Measurements from ENCODE around the gene FOCAD.

FOCAD gene

DNA sequence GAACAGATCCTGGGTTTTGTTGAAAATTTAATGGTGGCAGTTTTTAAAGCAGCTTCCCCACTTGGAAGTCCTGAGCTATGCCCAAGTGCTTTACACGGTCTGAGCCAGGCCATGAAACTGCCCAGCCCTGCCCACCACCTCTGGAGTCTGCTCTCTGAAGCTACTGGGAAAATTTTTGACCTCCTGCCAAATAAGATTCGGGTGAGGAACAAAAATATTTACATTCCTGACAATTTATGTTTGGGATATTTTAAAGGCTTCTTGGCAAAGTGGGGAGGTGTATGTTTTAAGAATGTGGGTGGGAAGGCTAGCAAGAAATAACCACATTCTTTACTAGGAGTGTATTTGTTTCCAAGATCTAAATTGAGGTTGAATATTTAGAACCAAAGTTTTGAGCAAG, 297.4 kb downstream of the FOCAD start:
- no peak for DNase-seq

DNA sequence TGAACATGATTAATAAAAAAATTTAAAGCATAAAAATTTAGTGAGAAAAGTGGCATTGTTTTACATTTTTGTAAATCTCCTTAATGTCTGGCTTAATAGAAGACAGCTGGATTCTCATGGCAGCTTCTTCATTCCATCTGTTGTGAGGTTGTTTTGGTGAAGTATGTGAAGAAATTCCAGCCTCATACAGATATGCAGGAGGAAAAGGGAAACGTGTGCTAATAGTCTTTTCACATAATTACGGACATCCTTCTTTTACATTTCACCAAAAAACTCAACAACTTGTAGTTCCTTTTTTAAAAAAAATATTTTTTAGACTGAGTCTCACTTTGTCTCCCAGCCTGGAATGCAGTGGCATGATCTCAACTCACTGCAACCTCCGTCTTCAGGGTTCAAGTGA, 300.4 kb downstream of the FOCAD start:
- DNase-seq: no peak

DNA sequence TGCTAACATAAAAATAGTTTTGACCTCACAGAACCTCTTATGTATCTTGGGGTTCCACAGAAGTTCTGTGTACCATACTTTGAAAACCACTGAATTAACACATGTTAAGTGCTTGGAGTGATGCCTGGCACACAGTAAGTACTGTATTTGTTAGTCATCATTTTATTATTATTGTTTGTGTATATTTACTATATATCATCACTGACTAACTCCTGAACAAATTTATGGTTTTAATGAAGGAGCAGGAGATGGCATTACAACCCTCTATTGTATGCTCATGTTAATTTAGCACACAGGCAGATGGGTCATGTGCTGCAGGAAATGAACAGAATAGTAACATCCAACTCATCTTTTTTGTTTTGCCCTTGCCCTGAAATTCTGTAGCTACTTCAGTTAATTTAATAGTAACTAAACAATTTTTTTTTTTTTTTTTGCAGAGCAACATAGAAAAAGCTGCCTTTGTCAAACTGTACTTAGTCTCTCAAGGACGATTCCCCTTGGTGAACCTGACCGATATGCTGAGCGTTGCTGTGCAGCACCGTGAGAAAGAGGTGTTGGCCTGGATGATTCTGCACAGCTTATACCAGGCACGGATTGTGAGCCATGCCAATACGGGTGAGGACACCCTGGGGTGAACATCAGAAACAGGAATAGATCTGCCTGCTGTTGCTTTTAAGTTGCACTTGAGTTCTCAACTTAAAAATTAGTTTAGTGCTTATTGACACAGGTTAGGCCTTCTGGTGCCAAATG, 302.0 kb downstream of the FOCAD start:
- no peak for DNase-seq

DNA sequence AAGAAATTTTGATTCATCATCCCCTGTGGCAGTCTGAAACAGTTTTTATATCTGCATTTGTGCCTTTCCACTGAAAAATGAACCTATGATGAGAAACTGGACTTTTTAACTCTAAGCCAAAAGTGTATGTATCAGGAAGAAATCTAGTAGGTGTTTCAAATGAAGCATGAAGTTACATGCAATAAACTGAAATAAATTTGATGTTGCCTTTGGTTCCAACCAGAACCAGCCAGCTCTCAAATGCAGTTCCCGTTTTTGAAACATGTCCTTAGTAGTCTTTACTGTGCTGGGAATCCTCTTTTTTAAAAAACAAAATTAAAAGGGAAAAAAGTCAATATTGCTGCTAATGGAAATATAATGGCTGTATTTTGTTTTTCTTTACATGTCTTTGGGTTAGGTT, 303.5 kb downstream of the FOCAD start:
- DNase-seq: no peak

DNA sequence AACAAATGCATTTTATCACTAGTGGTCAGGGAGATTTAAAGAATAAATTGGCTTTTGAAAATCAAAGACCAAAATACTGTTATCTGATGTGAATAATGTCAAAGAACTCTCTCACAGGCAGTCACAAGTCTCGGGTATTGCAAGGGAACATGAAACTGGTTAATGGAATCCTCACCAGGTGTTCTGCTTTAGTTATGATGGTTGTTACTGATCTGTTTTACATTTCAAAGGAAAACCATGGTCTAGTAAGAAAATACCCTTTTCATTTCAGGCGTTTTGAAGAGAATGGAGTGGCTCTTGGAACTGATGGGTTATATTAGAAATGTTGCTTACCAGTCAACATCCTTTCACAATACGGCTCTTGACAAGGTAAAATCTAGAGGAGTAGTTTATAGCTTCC, 304.0 kb downstream of the FOCAD start:
- DNase-seq: no peak

DNA sequence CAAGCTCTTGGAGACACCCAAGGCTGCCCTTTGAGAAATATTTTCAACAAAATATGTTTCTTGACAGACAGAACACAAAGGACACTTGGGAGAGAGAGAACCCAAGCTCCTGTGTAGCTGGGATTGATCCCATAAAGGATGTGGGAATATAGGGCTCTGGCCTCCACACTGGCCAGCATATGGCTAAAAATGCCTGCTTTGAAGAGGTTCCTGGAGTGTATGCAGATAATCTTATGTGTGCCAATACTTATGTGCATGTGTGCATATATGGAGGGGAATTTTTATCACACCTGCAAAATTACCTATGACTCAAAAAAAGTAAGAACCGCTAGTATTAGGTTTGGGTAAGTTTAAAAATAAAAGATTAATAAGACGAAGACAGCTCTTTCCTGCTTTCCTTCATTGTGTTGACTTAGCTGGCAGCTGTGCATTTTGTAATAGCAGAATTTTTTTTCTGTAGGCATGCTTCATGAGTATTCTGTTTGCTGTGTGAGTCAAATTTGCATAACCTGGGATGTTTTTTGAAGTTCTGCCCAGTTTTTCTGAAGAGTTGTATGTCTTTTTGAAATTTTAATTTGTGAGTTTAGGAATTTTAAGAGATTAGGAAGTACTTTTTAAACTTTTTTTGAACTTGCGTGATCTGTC, 304.7 kb downstream of the FOCAD start:
- no peak for DNase-seq

DNA sequence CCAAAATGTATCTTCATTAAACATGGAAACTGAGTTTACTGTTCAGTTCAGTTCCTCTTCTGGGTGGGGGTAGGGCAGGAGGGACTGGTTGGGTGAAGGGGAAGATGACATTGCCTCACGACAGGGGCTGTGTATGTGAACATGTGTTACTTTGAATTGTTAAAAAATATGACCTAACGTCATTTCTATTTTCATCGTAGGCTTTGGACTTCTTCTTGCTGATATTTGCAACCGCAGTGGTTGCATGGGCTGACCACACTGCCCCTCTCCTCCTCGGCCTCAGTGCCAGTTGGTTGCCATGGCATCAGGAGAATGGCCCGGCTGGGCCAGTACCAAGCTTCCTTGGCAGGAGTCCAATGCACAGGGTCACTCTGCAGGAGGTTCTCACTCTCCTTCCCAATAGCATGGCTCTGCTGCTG, 305.9 kb downstream of the FOCAD start:
- no peak for DNase-seq

DNA sequence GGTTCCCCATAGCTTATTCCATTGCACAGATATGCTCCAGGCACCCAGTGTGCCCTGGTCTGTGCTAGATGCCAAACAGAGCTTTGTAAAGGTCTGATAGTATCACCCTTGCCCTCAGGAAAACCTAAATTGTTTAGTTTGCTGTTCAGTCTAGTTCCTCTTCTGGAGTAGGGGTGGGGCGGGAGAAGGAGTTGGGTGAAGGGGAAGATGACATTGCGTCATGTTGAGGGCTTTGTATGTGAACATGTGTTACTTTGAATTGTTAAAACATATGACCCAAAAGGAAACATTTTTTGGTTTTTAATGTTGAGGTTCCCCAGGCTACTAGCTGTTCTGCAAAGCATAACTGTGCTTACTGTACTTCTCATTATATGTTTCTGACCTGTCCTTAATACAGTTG, 306.8 kb downstream of the FOCAD start:
- no peak for DNase-seq

DNA sequence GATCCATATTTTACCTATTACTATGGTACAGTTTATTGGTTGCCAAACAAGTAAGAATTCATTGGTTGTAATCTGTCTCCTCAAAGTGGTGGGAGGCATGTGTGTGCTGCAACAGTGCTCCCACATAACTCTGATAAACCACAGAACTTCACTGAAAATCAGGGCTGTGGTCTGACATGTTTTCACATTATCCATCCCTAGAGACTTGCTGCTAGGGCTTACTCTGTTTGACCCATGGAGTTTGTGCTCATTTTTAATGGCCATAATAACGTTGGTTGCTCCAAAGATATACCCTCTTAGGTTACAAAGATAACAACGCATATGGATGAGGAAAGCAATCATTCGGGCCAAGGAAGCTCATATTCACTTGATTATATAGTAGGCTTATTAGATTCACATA, 310.4 kb downstream of the FOCAD start:
- no peak for DNase-seq

DNA sequence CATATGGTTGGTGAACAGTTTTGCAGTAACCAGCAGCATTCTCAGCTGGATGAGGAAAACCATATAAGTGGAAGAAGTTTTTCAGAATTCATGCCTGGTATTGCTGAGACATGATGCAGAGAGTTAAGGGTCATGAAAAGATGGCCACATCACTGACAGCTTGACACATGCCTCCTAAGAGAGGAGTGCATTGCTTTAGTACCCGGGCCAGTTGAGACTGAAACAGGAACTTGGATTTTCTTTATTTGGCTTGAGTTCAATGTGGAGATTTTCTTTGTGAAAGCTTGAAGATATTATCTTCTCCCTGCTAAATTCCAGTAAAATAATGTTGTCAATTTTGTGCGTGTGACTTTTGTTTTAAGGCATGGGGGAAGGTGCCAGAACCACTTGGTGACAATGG, 311.6 kb downstream of the FOCAD start:
- no peak for DNase-seq

DNA sequence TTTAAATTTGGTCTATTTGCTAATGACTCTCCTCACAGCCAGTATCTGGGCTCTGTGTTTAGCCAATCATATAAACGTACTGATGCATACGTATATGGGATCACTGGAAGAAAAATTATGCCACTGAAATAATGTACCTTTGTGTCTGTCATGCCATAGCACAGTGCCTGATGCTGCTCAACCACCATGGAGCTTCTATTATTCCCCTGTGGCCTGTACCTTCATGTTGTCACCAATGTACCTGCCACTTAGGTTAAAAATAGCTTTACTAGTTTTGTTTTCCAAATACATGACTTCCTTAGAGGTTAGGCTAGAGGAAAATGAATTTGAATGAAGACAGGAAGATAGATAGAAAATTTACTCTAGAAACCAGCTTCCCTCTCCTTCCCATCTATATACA, 312.8 kb downstream of the FOCAD start:
- DNase-seq: no peak

DNA sequence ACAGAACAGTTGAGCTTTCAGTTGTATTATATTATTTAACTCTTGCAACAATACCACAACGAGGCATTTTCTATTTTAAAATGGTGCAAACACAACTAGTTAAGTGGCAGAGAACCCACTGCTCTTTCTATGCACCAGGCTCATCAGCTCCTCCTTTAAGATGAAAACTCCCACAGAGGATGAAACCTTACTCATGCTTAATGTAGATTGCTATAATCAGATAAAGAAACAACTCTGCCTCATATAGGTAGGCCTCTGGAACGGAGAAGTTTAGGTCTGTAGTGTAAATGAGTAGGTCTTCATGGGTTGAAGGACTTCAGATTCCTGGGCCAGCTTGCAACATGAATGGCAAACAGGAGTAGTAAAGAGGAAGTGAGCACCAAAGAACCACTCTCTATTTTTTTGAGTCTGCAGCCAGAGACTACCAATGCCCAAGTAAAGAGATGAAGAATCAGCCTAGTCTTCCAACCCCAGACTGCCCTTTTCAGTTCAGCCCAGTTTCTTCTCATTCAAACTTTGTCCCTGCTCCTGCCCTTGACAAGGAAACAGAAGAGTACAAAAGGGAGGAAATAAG, 313.5 kb downstream of the FOCAD start:
- DNase-seq: no peak

DNA sequence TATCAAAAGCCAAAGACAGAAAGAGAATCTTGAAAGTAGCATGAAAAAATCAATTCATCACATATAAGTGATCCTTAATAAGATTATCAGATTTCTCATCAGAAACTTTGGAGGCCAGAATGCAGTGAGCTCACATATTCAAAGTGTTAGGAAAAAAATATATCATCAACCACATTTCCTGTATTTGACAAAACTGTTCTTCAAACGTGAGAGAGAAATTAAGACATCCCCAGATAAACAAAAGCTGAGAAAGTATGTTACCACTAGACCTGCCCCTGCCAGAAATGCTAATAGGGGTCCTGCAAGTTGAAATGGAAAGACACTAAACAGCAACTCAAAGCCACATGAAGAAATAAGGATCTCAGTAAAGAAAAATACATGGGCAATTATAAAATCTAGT, 317.5 kb downstream of the FOCAD start:
- DNase-seq: no peak

DNA sequence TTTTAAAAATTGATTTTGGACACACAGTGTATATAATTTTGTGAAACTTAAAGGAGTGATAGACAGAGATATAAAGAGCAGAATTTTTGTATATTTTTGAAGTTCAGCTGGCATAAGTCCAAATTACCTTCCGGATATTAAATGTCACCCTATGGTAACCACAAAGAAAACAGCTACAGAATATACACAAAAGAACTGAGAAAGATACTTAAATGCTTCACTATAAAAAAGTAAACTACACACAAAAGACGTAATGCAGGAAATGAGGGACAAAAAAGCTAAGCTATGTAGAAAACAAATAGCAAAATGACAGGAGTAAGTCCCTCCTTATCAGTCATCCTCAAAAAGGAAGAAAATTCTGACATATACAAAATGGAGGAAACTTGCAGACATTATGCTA, 318.0 kb downstream of the FOCAD start:
- DNase-seq: no peak

DNA sequence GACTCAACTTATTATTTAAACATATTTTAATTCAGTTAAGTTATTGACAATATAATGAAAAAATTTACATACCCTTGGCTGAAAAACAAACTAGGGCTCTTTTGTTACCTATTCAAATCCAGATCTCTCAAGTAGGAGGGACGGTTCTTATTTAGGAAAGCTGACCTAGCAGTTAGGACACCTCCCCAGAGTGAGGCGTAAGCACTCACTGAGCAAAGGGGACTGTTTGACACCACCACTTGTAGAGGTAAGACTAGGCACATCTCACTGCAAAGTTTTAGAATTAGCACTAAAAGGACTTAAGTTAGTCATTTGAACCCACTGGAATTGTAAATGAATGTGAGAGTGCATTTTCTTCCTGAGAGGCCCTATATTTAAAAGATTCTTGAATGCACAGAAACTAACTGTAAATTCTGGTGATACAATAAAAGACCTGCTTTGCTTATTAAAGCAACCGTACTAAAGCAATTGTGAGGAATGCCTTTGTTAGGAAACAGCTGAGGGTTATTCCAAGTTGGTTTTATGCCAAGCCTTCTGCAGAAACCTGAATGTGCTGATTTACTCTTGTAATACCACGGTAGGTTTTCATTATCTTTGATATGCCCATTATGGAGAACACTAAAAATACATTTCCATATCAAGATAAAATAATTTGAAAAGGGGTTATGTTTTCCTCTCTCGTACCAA, 331.2 kb downstream of the FOCAD start:
- DNase-seq: no peak

DNA sequence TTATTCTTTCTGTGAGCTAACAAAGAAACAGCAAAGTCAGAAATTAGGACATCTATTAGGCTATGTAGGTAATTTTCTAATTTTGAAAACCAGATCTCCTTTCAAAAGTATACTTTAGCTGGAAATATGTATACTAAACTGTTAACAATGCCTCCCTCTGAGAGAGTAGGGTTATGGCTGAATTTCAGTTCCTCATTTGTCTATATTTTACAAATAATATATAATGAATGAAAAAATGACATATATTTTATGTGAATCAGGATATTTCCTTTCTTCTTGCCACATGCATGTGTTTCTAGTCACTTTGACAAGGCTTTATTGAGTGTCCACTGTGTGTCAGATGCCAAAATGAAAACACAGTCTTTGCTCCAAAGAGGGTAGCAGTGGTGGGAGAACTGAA, 331.9 kb downstream of the FOCAD start:
- no peak for DNase-seq

DNA sequence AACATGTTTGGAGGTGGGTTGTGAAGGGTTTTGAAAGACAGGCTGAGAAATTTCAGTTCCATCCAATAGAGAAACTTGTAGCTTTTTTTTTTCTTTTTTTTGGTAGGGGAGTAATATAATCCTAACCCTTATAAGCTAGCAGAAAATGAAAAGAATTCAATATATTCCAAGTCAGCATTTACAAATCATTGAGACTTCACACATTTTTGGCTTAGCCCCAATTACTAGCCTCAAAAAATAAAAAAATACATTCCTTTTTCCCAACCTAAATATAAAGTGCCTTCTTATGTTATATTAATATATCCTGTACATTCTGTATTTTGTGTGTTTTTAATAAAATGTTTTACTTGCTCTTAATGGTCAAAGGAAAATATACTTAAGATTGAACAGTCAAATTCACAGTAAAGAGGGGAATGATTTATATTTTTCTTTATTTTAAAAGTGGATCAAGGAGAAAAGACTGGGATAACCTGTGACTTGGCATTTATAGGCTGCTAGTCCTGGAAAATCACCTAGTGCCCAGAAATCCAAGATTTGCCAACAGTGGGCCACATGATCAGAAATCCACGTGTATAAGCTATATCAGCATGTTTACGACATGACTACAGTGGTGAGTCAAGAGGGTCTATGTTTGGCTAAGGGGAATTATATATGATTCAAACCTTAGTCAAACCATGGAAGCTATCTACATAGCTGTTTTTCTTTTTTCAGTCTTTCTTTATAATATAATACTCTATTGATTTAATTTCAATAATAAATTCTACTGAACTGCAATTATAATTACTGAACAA, 332.8 kb downstream of the FOCAD start:
- no peak for DNase-seq

DNA sequence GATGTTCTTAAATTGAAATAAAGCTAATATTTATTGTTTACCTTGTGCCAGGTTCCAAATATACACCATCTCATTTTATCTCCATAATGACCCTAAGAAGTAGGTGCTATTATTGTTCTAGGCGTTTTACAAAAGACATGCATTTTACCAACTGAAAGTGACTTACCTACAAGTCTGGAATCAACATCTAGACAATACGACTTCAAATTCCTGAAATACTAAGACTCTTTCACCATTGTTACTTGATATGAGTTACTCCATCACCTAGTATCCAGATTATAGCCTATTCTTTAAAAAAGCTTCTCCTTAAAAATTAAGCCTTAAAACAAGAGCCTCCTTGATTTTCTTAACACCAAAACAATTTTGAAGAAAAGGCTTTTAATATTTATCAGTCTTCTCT, 334.1 kb downstream of the FOCAD start:
- no peak for DNase-seq

DNA sequence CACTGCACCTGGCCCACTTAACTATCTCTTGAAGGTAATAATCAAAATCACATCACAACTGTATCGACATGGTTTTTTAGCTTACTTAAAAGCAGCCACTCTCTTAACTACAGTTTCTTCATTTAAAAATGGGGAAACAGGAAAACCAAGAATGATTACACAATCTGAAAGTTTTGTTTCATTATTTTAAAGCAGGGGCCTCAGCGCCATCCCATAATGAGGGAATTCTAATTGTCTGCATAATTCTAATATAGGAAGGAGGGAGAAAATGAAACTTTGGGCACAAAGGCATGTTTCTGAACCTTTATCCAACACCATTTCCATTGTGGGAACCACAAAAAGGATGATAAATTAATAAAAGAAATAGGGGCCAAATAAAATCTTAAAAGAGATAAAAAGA, 339.8 kb downstream of the FOCAD start:
- DNase-seq: no peak

DNA sequence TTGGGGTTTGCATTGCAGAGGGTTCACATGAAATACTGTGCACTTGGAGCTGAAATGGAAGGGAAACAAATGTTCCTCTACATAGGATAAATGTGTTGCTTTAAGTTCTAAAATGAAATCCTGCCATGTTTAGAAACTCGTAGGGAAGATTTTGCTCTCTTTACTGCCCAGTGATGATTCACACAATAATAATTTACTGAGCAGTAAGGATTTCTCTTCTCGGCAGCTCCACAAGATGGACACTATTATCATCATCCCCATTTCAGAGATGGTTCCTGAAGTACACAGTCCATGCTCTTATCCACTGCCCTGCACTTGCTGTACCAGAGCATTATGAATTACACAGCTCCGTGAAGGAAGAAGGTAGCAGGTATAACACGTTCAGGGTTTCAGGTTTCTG, 343.2 kb downstream of the FOCAD start:
- DNase-seq: no peak

DNA sequence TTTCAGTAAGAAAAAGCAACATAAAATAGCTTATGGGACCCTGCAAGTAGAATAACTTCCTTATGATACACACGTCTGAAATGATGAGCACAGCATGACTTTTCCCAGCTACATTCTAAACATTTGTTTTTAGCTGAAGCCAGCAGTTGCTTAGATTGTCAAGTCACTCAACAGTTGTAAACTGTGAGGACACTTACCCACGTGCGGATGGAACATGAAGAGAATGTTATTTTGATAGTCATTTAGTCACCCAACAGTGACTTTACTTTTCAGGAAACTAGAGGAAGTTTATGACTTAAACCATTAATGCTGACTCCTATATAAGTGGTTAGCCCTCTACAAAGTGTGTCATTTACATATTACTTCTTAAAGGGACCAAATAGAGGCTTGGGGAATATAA, 344.4 kb downstream of the FOCAD start:
- DNase-seq: no peak

DNA sequence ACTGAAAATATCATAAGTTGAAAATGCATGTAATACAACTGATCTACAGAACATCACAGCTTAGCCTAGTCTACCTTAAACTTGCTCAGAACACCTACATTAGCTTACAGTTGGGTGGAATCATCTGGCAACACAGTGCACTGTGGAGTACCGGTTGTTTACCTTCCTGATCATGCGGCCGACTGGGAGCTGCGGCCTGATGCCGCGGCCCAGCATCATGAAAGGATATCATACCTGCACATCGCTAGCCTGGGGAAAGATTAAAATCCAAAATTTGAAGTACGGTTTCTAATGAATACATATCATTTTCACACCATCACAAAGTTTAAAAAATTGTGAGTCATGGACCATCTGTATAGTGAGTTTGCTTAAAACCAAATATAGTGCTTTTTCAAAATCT, 345.6 kb downstream of the FOCAD start:
- DNase-seq: no peak

DNA sequence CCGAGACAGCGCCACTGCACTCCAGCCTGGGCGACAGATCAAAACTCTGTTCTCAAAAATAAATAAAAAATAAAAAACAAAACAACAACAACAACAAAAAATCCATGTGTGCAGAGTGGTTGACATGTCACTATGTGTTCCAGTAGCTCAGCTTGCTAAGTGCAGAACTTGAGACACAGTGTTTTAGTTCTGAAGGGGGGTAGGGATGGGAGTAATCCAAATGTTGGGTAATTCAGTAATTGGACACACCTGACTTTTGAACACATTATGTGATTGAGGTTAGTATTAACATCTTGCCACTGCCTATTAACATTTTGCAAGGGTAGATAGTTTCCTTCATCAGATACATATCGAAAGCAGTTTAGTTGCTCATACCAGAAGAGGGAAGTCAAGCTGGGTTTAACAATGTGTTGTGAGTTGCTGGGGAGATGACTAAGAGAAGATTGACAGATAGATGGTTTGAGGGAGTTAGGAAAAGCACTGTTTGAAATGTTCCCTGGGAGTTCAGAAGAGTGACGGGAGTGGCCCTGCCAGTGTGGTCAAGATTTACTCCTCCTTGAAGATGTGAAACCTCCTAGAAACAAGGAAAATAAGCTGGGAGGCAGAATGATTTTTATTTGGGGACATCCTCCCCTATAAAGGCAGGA, 346.5 kb downstream of the FOCAD start:
- DNase-seq: no peak
